HCT116 (cell line): Measurements from ENCODE around the gene CDKN2B-AS1. TPM values are rescaled to one million over a fixed set of nuclear protein-coding genes. Genes with fewer than 3 reads are reported as not detected.

Source experiments
- ATAC-seq: fragments of 200-7000 bp; cut with Tn5 transposase; 2 replicates; pipeline ENCODE4 v1.9.1; 2020; ENCODE audit warnings: mild to moderate bottlenecking, moderate library complexity
- BruUV-seq: library from RNA; stranded (reverse); fragments of 400-500 nt; replicated peaks from 2 replicates; lab custom pipeline; 2021; lab: Mats Ljungman, UMichigan
- CTCF ChIA-PET: fragments of 300-600 bp; sonication (Branson Sonifier 250); formaldehyde crosslinking; loops from one replicate; lab custom pipeline; 2021; ENCODE audit warnings: antibody characterized with exemption; lab: Charles Lee
- POLR2A ChIA-PET: fragments of 300-600, 350-600 bp; sonication (Branson Sonifier 250); formaldehyde crosslinking; loops from one replicate; lab custom pipeline; 2021; ENCODE audit warnings: antibody characterized with exemption; lab: Charles Lee
- RAD21 ChIA-PET, 2 experiments: fragments of 300-600 bp; sonication (Branson Sonifier 250); formaldehyde crosslinking; loops; one replicate each; lab custom pipeline; 2023; ENCODE audit warnings: low total read pairs in 2 of 2; ENCODE audit not compliant: uncharacterized antibody in 2 of 2, unreplicated experiment in 2 of 2, low non-redundant PET in 1 of 2; lab: Charles Lee
- DNase-seq: peaks from one replicate; pipeline ENCODE4 v3.0.0-alpha.2; 2010; ENCODE audit warnings: low read depth, low spot score
- H2AFZ ChIP-seq: fragments of 200-600 bp; shearing (Covaris generic), sonication (generic); 2 replicates; pipeline ENCODE4 v1.6.1; 2017; ENCODE audit warnings: low read depth, mixed run types, mixed read lengths, antibody characterized with exemption, low read length; ENCODE audit not compliant: poor library complexity, severe bottlenecking
- H3K27ac ChIP-seq: 2 replicates; pipeline ENCODE4 v1.5.1; 2012; ENCODE audit warnings: low read depth, low read length
- H3K27me3 ChIP-seq: fragments of 200-600 bp; sonication (generic); 2 replicates; pipeline ENCODE4 v1.6.1; 2016; ENCODE audit warnings: mixed run types, low read length, mixed read lengths; ENCODE audit not compliant: insufficient read depth
- H3K36me3 ChIP-seq, 2 experiments: fragments of 200-500 bp in 1 of 2; fragments of 200-600 bp in 1 of 2; sonication (Bioruptor generic) in 1 of 2; sonication (generic) in 1 of 2; 2 replicates each; pipeline versions ENCODE4 v1.5.1 to v1.6.1; 2014 to 2016; ENCODE audit warnings: low read length in 2 of 2, inconsistent platforms in 1 of 2, mixed read lengths in 1 of 2, mixed run types in 1 of 2; ENCODE audit not compliant: insufficient read depth in 2 of 2, control insufficient read depth in 1 of 2
- H3K4me1 ChIP-seq, 2 experiments: fragments of 200-600 bp in 1 of 2; sonication (generic) in 1 of 2; 2 replicates each; pipeline versions ENCODE4 v1.5.1 to v1.6.1; 2012 to 2017; ENCODE audit warnings: low read length in 2 of 2, inconsistent platforms in 1 of 2, mild to moderate bottlenecking in 1 of 2, mixed read lengths in 1 of 2, mixed run types in 1 of 2, moderate library complexity in 1 of 2; ENCODE audit not compliant: insufficient read depth in 2 of 2, control insufficient read depth in 1 of 2
- H3K4me2 ChIP-seq: fragments of 200-600 bp; sonication (generic); 2 replicates; pipeline ENCODE4 v1.6.1; 2017; ENCODE audit warnings: mixed run types, low read length, mixed read lengths
- H3K4me3 ChIP-seq, 2 experiments: fragments of 200-600 bp in 1 of 2; sonication (generic) in 1 of 2; replicated peaks in 1 of 2; 2 replicates each; pipeline ENCODE4 v1.5.1; 2011 to 2016; ENCODE audit warnings: low read length in 2 of 2, control low read depth in 1 of 2, low read depth in 1 of 2, mild to moderate bottlenecking in 1 of 2, mixed read lengths in 1 of 2, mixed run types in 1 of 2
- H3K79me2 ChIP-seq: fragments of 200-600 bp; sonication (generic); 2 replicates; pipeline ENCODE4 v1.6.1; 2017; ENCODE audit warnings: mild to moderate bottlenecking, mixed run types, low read length, moderate library complexity, mixed read lengths; ENCODE audit not compliant: insufficient read depth
- H3K9ac ChIP-seq: fragments of 200-600 bp; sonication (generic); 2 replicates; pipeline ENCODE4 v1.6.1; 2016; ENCODE audit warnings: low read length, mixed read lengths
- H3K9me2 ChIP-seq: fragments of 200-600 bp; sonication (generic), shearing (Covaris generic); 2 replicates; pipeline ENCODE4 v1.6.1; 2017; ENCODE audit warnings: mixed run types, mild to moderate bottlenecking, moderate library complexity; ENCODE audit not compliant: insufficient read depth
- H3K9me3 ChIP-seq, 2 experiments: fragments of 200-500 bp in 1 of 2; fragments of 200-600 bp in 1 of 2; sonication (Bioruptor generic) in 1 of 2; sonication (generic) in 1 of 2; 2 replicates each; pipeline ENCODE4 v1.6.1; 2014 to 2017; ENCODE audit warnings: low read length in 2 of 2, mixed read lengths in 2 of 2, inconsistent platforms in 1 of 2, low read depth in 1 of 2, mild to moderate bottlenecking in 1 of 2, mixed run types in 1 of 2, moderate library complexity in 1 of 2; ENCODE audit not compliant: control insufficient read depth in 1 of 2, insufficient read depth in 1 of 2
- H4K20me1 ChIP-seq: fragments of 200-600 bp; sonication (generic), shearing (Covaris generic); 2 replicates; pipeline ENCODE4 v1.6.1; 2017; ENCODE audit warnings: mixed run types, mild to moderate bottlenecking, moderate library complexity; ENCODE audit not compliant: insufficient read depth
- CBX3 ChIP-seq: IDR thresholded peaks from 2 replicates; pipeline ENCODE4 v1.6.1; 2012; ENCODE audit warnings: low read depth
- CEBPB ChIP-seq: IDR thresholded peaks from 2 replicates; pipeline ENCODE4 v1.6.1; 2012; ENCODE audit warnings: low read depth
- CTCF ChIP-seq, 3 experiments: fragments of 200-600 bp in 1 of 3; sonication (generic) in 1 of 3; IDR thresholded peaks in 2 of 3; conservative IDR thresholded peaks in 1 of 3; 2 replicates each; pipeline ENCODE4 v1.5.1; 2012 to 2017; ENCODE audit warnings: low read depth in 2 of 3, low read length in 2 of 3, antibody characterized with exemption in 1 of 3, borderline replicate concordance in 1 of 3, control low read depth in 1 of 3, mild to moderate bottlenecking in 1 of 3, mixed read lengths in 1 of 3, mixed run types in 1 of 3, moderate library complexity in 1 of 3; ENCODE audit not compliant: insufficient read depth in 1 of 3
- EGR1 ChIP-seq: IDR thresholded peaks from 2 replicates; pipeline ENCODE4 v1.6.1; 2012; ENCODE audit warnings: low read depth
- ELF1 ChIP-seq: IDR thresholded peaks from 2 replicates; pipeline ENCODE4 v1.6.1; 2012; ENCODE audit warnings: low read depth, borderline replicate concordance
- EZH2phosphoT487 ChIP-seq: fragments of 200-600 bp; IDR thresholded peaks from 2 replicates; pipeline ENCODE4 v1.6.1; 2018; ENCODE audit warnings: antibody characterized with exemption, borderline replicate concordance
- FOSL1 ChIP-seq: IDR thresholded peaks from 2 replicates; pipeline ENCODE4 v1.6.1; 2012; ENCODE audit warnings: low read depth
- JUND ChIP-seq: IDR thresholded peaks from 2 replicates; pipeline ENCODE4 v1.6.1; 2012
- MAX ChIP-seq: IDR thresholded peaks from 2 replicates; pipeline ENCODE4 v1.6.1; 2012
- POLR2A ChIP-seq: IDR thresholded peaks from 2 replicates; pipeline ENCODE4 v1.7.0; 2011; ENCODE audit warnings: borderline replicate concordance; ENCODE audit not compliant: insufficient read depth, insufficient read length; ENCODE audit errors: extremely low read depth
- POLR2AphosphoS5 ChIP-seq: IDR thresholded peaks from 2 replicates; pipeline ENCODE4 v1.6.1; 2011; ENCODE audit warnings: mild to moderate bottlenecking, low read depth, low read length, moderate library complexity
- REST ChIP-seq: IDR thresholded peaks from 2 replicates; pipeline ENCODE4 v1.6.1; 2012; ENCODE audit warnings: low read depth
- SIN3A ChIP-seq: IDR thresholded peaks from 2 replicates; pipeline ENCODE4 v1.6.1; 2012; ENCODE audit warnings: low read depth
- TCF7L2 ChIP-seq: IDR thresholded peaks from 2 replicates; pipeline ENCODE4 v1.7.0; 2011; ENCODE audit warnings: borderline replicate concordance, inconsistent platforms; ENCODE audit not compliant: insufficient read depth, insufficient read length; ENCODE audit errors: extremely low read depth
- ZFX ChIP-seq: fragments of 450-650 bp; IDR thresholded peaks from 2 replicates; pipeline ENCODE4 v1.6.1; 2017
- ZNF274 ChIP-seq: fragments of 200-500 bp; sonication (Bioruptor generic); IDR thresholded peaks from 2 replicates; pipeline ENCODE4 v1.6.1; 2014; ENCODE audit warnings: mild to moderate bottlenecking, low read depth, low read length, inconsistent platforms
- intact Hi-C: fragments of 100-400 bp; cut with micrococcal nuclease; formaldehyde crosslinking; loops from 2 replicates; pipeline ENCODE4 v1.10.0; 2022
- total RNA-seq: library from RNA; stranded (reverse); gene quantifications from one replicate; pipeline ENCODE4 v1.2.1, GENCODE V29; 2021; ENCODE audit not compliant: unreplicated experiment

Gene CDKN2B-AS1
- total RNA-seq, 1 experiment from 2014 or later, result 1.7 TPM

- Histone ChIP-seq H3K4me1 (peaks cover 4 to 19% of the 10 kb centered on the region in 2 experiments; a peak in 3 of 4 replicates), H3K36me3 (no peaks in the 10 kb centered on the region), H3K9ac (no peak overlapping the region), H3K4me2 (no peak overlapping the region), H3K27ac (no peak overlapping the region), H3K27me3 (no peaks in the 10 kb centered on the region), H3K4me3 (no peak overlapping the region), H4K20me1 (no peaks in the 10 kb centered on the region), H3K9me3 (no peaks in the 10 kb centered on the region), H3K9me2 (no peaks in the 10 kb centered on the region), H2AFZ (no peak overlapping the region), H3K79me2 (peaks cover 33% of the 10 kb centered on the region)
- POLR2A ChIA-PET, result interaction anchor here (1.7 kb wide), 1 partner anchor 11 kb away, joined by 7 read pairs; the partner anchor contains the start of gene CDKN2B
- RAD21 ChIA-PET, result no interaction called here
- ATAC-seq (no peak), DNase-seq (no peak)
- intact Hi-C loops, result no loop called here
- BruUV-seq, result no TSS peak
- TF ChIP-seq JUND, result no peak
- TF ChIP-seq SIN3A, result no peak
- TF ChIP-seq CEBPB, result no peak
- TF ChIP-seq ZFX, result no peak
- TF ChIP-seq CTCF (IDR thresholded peaks at IDR 0.05 in 2 of 3, conservative IDR thresholded peaks at IDR 0.05 in 1 of 3; ENCODE audit: borderline replicate concordance in 1 of 3, insufficient read depth in 1 of 3, low read depth in 2 of 3, low read length in 2 of 3), result no peak
- TF ChIP-seq EZH2phosphoT487, result no peak
- no peak for TF ChIP-seq FOSL1
- TF ChIP-seq REST, result no peak
- no peak for TF ChIP-seq POLR2A
- TF ChIP-seq TCF7L2, result no peak
- no peak for TF ChIP-seq ELF1
- TF ChIP-seq EGR1, result no peak
- no peak for TF ChIP-seq POLR2AphosphoS5
- no peak for TF ChIP-seq ZNF274
- TF ChIP-seq MAX, result no peak
- TF ChIP-seq CBX3, result no peak
- CTCF ChIA-PET, result interaction anchor here (1.3 kb wide), 1 partner anchor 11 kb away, joined by 8 read pairs; the partner anchor contains the start of gene CDKN2B
These were observed 2.9 kb downstream of the CDKN2B-AS1 start for GRCh38 chr9:21997480-21997879.
